Spleen (tissue), 11 donors: ENCODE results near the gene TBC1D2. TPM values are rescaled to one million over a fixed set of nuclear protein-coding genes. Genes with fewer than 3 reads are reported as not detected.

Experiments
- DNase-seq: peaks from one replicate; pipeline ENCODE4 v3.0.0-alpha.2; 2020
- H3K27ac ChIP-seq, 8 donors: fragments of 200-600 bp; sonication (generic) in 7 of 8; 1 replicate in 4 of 8; 2 replicates in 4 of 8; pipeline versions ENCODE4 v1.5.0 to v1.8.0; 2016 to 2021; ENCODE audit warnings: inconsistent platforms in 4 of 8, mild to moderate bottlenecking in 4 of 8, moderate library complexity in 1 of 8
- H3K27me3 ChIP-seq, 7 donors: fragments of 200-600 bp; sonication (generic) in 6 of 7; replicated peaks in 1 of 7; 1 replicate in 4 of 7; 2 replicates in 3 of 7; pipeline versions ENCODE4 v1.5.0 to v1.8.0; 2016 to 2021; ENCODE audit warnings: inconsistent platforms in 3 of 7, mild to moderate bottlenecking in 1 of 7
- H3K36me3 ChIP-seq, 6 donors: fragments of 200-600 bp; sonication (generic) in 5 of 6; 1 replicate in 4 of 6; 2 replicates in 2 of 6; pipeline versions ENCODE4 v1.5.0 to v1.8.0; 2016 to 2021; ENCODE audit warnings: inconsistent platforms in 2 of 6
- H3K4me1 ChIP-seq, 6 donors: fragments of 200-600 bp; sonication (generic) in 5 of 6; 1 replicate in 3 of 6; 2 replicates in 3 of 6; pipeline versions ENCODE4 v1.5.0 to v1.8.0; 2016 to 2021; ENCODE audit warnings: inconsistent platforms in 3 of 6
- H3K4me3 ChIP-seq, 8 donors: fragments of 200-600 bp; sonication (generic) in 7 of 8; 1 replicate in 4 of 8; 2 replicates in 4 of 8; pipeline versions ENCODE4 v1.5.0 to v1.8.0; 2016 to 2021; ENCODE audit warnings: inconsistent platforms in 4 of 8, mild to moderate bottlenecking in 4 of 8, moderate library complexity in 2 of 8
- H3K9me3 ChIP-seq, 8 donors: fragments of 200-600 bp; sonication (generic) in 7 of 8; 1 replicate in 4 of 8; 2 replicates in 4 of 8; pipeline versions ENCODE4 v1.5.0 to v1.8.0; 2016 to 2021; ENCODE audit warnings: inconsistent platforms in 4 of 8
- POLR2A ChIP-seq, 3 donors: fragments of 450-650 bp; IDR thresholded peaks; one replicate each; pipeline ENCODE4 v1.5.1; 2017; ENCODE audit warnings: antibody characterized with exemption in 3 of 3, mild to moderate bottlenecking in 1 of 3
- POLR2AphosphoS5 ChIP-seq, 3 donors: sonication (generic); formaldehyde crosslinking; IDR thresholded peaks; one replicate each; pipeline ENCODE4 v1.5.1; 2017; ENCODE audit warnings: antibody characterized with exemption in 3 of 3
- WGBS, 5 donors: extraction: QIAGEN DNeasy Blood & Tissue Kit in 3 of 5; methylation state at CpG; one replicate each; pipeline versions ENCODE4 v1.1.5 to v1.1.7; 2013 to 2018; 5-methylcytosine and 5-hydroxymethylcytosine counted together
- intact Hi-C: fragments of 100-400 bp; cut with DNase I; formaldehyde crosslinking; loops from one replicate; pipeline ENCODE4 v1.15.0; 2023; ENCODE audit warnings: low total_unique reads
- polyA plus RNA-seq, 3 donors: library from polyadenylated mRNA; stranded (reverse); fragments of 200-250 nt; gene quantifications; one replicate each; pipeline ENCODE4 v1.2.1, GENCODE V29; 2013
- total RNA-seq, 7 donors: library from RNA; depleted of rRNA in 3 of 7; stranded (reverse); fragments of >200 nt in 3 of 7; fragmentation: NEBNext Ultra II Directional in 4 of 7; extraction: Animal tissue kit (Norgen Biotek cat#: 25700) in 4 of 7; gene quantifications; one replicate each; pipeline versions ENCODE4 v1.1.0 to v1.2.1, GENCODE V29; 2016 to 2021
- TF ChIP-seq, protein P1 (sequence below), 11 experiments: fragments of 200-600 bp in 7 of 11; fragments of 450-650 bp in 4 of 11; sonication (generic) in 4 of 11; IDR thresholded peaks in 8 of 11; conservative IDR thresholded peaks in 3 of 11; 1 replicate in 7 of 11; 2 replicates in 4 of 11; pipeline versions ENCODE4 v1.4.0 to v1.8.0; 2016 to 2021; ENCODE audit warnings: antibody characterized with exemption in 11 of 11, inconsistent platforms in 4 of 11, mild to moderate bottlenecking in 1 of 11
- donor health status: healthy with polysubstance abuse.
- donor health status: DM: no; HTN: no; CAD: no; lungs with moderate emphysema.
- donor health status: DM: no; HTN: no; CAD: no.
- donor health status: Bipolar disorder and iron deficiency.
- donor health status: healthy.
- donor health status: DM: no; HTN: no; CAD: no.
- donor health status: DM: yes; HTN: yes; CAD: no.

Gene TBC1D2
- total and polyA plus RNA-seq, 10 donors, result 2.7 to 27.2 (median 12.4) TPM

GRCh38 chr9:98264516-98264915 lies 9.1 kb upstream of the TBC1D2 start:
- TF ChIP-seq, protein P1, sequence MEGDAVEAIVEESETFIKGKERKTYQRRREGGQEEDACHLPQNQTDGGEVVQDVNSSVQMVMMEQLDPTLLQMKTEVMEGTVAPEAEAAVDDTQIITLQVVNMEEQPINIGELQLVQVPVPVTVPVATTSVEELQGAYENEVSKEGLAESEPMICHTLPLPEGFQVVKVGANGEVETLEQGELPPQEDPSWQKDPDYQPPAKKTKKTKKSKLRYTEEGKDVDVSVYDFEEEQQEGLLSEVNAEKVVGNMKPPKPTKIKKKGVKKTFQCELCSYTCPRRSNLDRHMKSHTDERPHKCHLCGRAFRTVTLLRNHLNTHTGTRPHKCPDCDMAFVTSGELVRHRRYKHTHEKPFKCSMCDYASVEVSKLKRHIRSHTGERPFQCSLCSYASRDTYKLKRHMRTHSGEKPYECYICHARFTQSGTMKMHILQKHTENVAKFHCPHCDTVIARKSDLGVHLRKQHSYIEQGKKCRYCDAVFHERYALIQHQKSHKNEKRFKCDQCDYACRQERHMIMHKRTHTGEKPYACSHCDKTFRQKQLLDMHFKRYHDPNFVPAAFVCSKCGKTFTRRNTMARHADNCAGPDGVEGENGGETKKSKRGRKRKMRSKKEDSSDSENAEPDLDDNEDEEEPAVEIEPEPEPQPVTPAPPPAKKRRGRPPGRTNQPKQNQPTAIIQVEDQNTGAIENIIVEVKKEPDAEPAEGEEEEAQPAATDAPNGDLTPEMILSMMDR (IDR thresholded peaks at IDR 0.05 in 8 of 11, conservative IDR thresholded peaks at IDR 0.05 in 3 of 11), result no peak
- TF ChIP-seq POLR2AphosphoS5 (IDR thresholded peaks at IDR 0.05) (no peak), POLR2A (IDR thresholded peaks at IDR 0.05) (no peak)
- H3K9me3 ChIP-seq, result no peaks in the 10 kb centered on the region
- 75 to 90% (median 83%) methylated on average over 2 of the region's 2 CpGs for WGBS, 5 donors
- H3K27me3 ChIP-seq, result no peaks in the 10 kb centered on the region
- no peak overlapping the region for H3K27ac ChIP-seq
- H3K36me3 ChIP-seq, result no peaks in the 10 kb centered on the region
- no peak overlapping the region for H3K4me3 ChIP-seq
- H3K4me1 ChIP-seq, result no peaks in the 10 kb centered on the region
- no peak for DNase-seq
- intact Hi-C loops, result loop anchor here (5.0 to 10.0 kb wide), 3 partner anchors 192 to 560 kb away; partner anchors contain the start of gene TRMO

- no peaks in the 10 kb centered on the region for H3K4me1 ChIP-seq
Measured at GRCh38 chr9:98263482-98264357, 8.3 kb upstream of the TBC1D2 start.

GRCh38 chr9:98263080-98263479 lies 7.6 kb upstream of the TBC1D2 start:
- intact Hi-C loops, result loop anchor here (5.0 to 10.0 kb wide), 3 partner anchors 191 to 558 kb away; partner anchors contain the start of gene TRMO

More at GRCh38 chr9:98263482-98264357, 8.3 kb upstream of the TBC1D2 start:
- H3K4me3 ChIP-seq, result no peak overlapping the region
- peak; percentile 94 for DNase-seq
- no peaks in the 10 kb centered on the region for H3K36me3 ChIP-seq
- TF ChIP-seq POLR2A (IDR thresholded peaks at IDR 0.05) (no peak), POLR2AphosphoS5 (IDR thresholded peaks at IDR 0.05) (peak in 1 of 3 donors; percentile 42)
- TF ChIP-seq, protein P1 (IDR thresholded peaks at IDR 0.05 in 8 of 11, conservative IDR thresholded peaks at IDR 0.05 in 3 of 11), result peak; percentile 66 to 94 (median 89)
- H3K27me3 ChIP-seq, result no peaks in the 10 kb centered on the region
- H3K27ac ChIP-seq, result no peak overlapping the region
- no peaks in the 10 kb centered on the region for H3K9me3 ChIP-seq
- WGBS, 5 donors, result 39 to 46% (median 40%) methylated on average over 8 of the region's 8 CpGs
- intact Hi-C loops, result loop anchor here (5.0 to 10.0 kb wide), 3 partner anchors 191 to 559 kb away; partner anchors contain the start of gene TRMO

More at GRCh38 chr9:98263080-98263479, 7.6 kb upstream of the TBC1D2 start:
- no peak overlapping the region for H3K27ac ChIP-seq
- WGBS, 5 donors, result 82 to 94% (median 89%) methylated on average over 1 of the region's 1 CpG
- TF ChIP-seq POLR2A (IDR thresholded peaks at IDR 0.05) (no peak), POLR2AphosphoS5 (IDR thresholded peaks at IDR 0.05) (no peak)
- TF ChIP-seq, protein P1 (IDR thresholded peaks at IDR 0.05 in 8 of 11, conservative IDR thresholded peaks at IDR 0.05 in 3 of 11), result no peak
- H3K4me3 ChIP-seq, result no peak overlapping the region
- no peaks in the 10 kb centered on the region for H3K9me3 ChIP-seq
- no peaks in the 10 kb centered on the region for H3K4me1 ChIP-seq
- no peak for DNase-seq
- no peaks in the 10 kb centered on the region for H3K36me3 ChIP-seq
- no peaks in the 10 kb centered on the region for H3K27me3 ChIP-seq
